OCI-LY7 (cell line): ENCODE results near the gene PXDC1. TPM values are rescaled to one million over a fixed set of nuclear protein-coding genes. Genes with fewer than 3 reads are reported as not detected.

Experiments
- BruUV-seq: library from RNA; stranded (reverse); fragments of 400-500 nt; replicated peaks from 2 replicates; lab custom pipeline; 2021; lab: Mats Ljungman, UMichigan
- CTCF ChIA-PET: fragments of 300-600 bp; sonication (Branson Sonifier 250); formaldehyde crosslinking; loops from one replicate; lab custom pipeline; 2022; ENCODE audit warnings: antibody characterized with exemption; ENCODE audit not compliant: unreplicated experiment; lab: Charles Lee
- POLR2A ChIA-PET: fragments of 300-600 bp; sonication (Branson Sonifier 250); formaldehyde crosslinking; loops from one replicate; lab custom pipeline; 2022; ENCODE audit warnings: antibody characterized with exemption; lab: Charles Lee
- DNase-seq: peaks from one replicate; pipeline ENCODE4 v3.0.0-alpha.2; 2015; ENCODE audit warnings: low spot score
- H2AFZ ChIP-seq: fragments of 200-600 bp; sonication (generic), shearing (Covaris generic); 2 replicates; pipeline ENCODE4 v1.6.1; 2014; ENCODE audit warnings: mild to moderate bottlenecking, antibody characterized with exemption, low read length, moderate library complexity
- H3K27ac ChIP-seq: fragments of 200-600 bp; sonication (generic); 2 replicates; pipeline ENCODE4 v1.5.1; 2014; ENCODE audit warnings: mixed run types, low read depth, mild to moderate bottlenecking, moderate library complexity, low read length, inconsistent platforms; ENCODE audit not compliant: poor library complexity, severe bottlenecking
- H3K36me3 ChIP-seq: fragments of 200-600 bp; sonication (generic); 2 replicates; pipeline ENCODE4 v1.6.1; 2014; ENCODE audit warnings: mild to moderate bottlenecking, antibody characterized with exemption, low read length, moderate library complexity, mixed read lengths; ENCODE audit not compliant: insufficient read depth
- H3K4me1 ChIP-seq: fragments of 200-600 bp; sonication (generic); 2 replicates; pipeline ENCODE4 v1.5.1; 2014; ENCODE audit warnings: mild to moderate bottlenecking, low read length; ENCODE audit not compliant: insufficient read depth, poor library complexity, severe bottlenecking
- H3K4me2 ChIP-seq: fragments of 200-600 bp; sonication (generic); 2 replicates; pipeline ENCODE4 v1.6.1; 2014; ENCODE audit warnings: mild to moderate bottlenecking, low read length
- H3K4me3 ChIP-seq: fragments of 200-600 bp; sonication (generic); 2 replicates; pipeline ENCODE4 v1.5.1; 2014; ENCODE audit warnings: mild to moderate bottlenecking, low read depth, low read length; ENCODE audit not compliant: poor library complexity, severe bottlenecking
- H3K79me2 ChIP-seq: fragments of 200-600 bp; sonication (generic); 2 replicates; pipeline ENCODE4 v1.6.1; 2016; ENCODE audit warnings: low read depth, mild to moderate bottlenecking, low read length, moderate library complexity, mixed read lengths; ENCODE audit not compliant: insufficient read depth
- H3K9me2 ChIP-seq: fragments of 200-600 bp; sonication (generic); 2 replicates; pipeline ENCODE4 v1.6.1; 2016; ENCODE audit warnings: mild to moderate bottlenecking, low read length, mixed read lengths; ENCODE audit not compliant: insufficient read depth
- H3K9me3 ChIP-seq: fragments of 200-600 bp; sonication (generic); 2 replicates; pipeline ENCODE4 v1.6.1; 2014; ENCODE audit warnings: mild to moderate bottlenecking, mixed run types, low read length, mixed read lengths
- H4K20me1 ChIP-seq: fragments of 200-600 bp; sonication (generic); 2 replicates; pipeline ENCODE4 v1.6.1; 2014; ENCODE audit warnings: mild to moderate bottlenecking, antibody characterized with exemption, low read length, moderate library complexity, mixed read lengths; ENCODE audit not compliant: insufficient read depth
- EZH2phosphoT487 ChIP-seq: fragments of 200-600 bp; sonication (generic); IDR thresholded peaks from 2 replicates; pipeline ENCODE4 v1.6.1; 2018; ENCODE audit warnings: low read depth, borderline replicate concordance, mild to moderate bottlenecking, mixed run types, antibody characterized with exemption, low read length, moderate library complexity, mixed read lengths
- intact Hi-C: fragments of 100-400 bp; cut with micrococcal nuclease; formaldehyde crosslinking; loops from one replicate; pipeline ENCODE4 v1.10.0; 2022; ENCODE audit not compliant: unreplicated experiment
- total RNA-seq, 2 experiments: library from RNA; depleted of rRNA in 1 of 2; stranded (reverse); fragments of >200 nt in 1 of 2; shearing (Covaris generic) in 1 of 2; gene quantifications; 2 replicates each; pipeline ENCODE4 v1.2.3, GENCODE V29; 2014 to 2022
- TF ChIP-seq, protein P1 (sequence below): fragments of 200-600 bp; sonication (generic); conservative IDR thresholded peaks from 2 replicates; pipeline ENCODE4 v1.5.1; 2014; ENCODE audit warnings: mild to moderate bottlenecking, antibody characterized with exemption, low read length, moderate library complexity, mixed read lengths

The PXDC1 gene
- total RNA-seq, 2 experiments from 2014 or later: not detected

DNA sequence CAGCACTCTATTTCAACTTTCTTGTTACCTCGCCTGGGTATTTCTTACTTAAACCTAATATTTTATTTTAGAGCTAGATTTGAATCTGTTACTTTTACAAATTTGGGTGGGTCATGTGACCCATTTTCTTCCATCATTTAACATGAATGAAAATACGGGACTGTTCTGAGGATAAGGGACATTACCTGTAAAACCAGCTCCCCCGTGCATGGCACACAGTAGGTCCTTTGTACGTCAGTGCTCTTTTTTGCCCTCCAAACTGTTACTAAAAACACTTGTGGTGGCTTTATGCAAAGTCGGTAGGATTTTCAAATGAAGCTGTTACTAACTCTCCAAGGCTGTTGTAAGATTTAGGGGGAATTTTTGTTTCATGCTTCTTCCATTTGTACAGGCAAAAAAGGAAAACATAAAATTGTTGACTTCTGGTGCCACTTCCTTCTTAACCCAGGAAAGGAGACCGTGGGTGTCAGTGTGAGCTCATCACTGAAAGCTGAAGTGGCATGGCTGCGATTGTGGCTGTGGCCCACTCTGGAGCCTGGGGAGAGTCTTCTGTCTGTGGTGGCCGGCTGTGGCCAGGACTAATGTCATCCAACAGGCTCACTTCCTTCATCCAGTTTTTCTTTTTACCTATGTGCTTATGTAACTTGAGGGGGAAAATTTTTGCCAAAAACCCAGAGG is 40.2 kb upstream of the PXDC1 start:
- intact Hi-C loops: no loop called here
- H3K36me3 ChIP-seq: no peaks in the 10 kb centered on the region
- no peak overlapping the region for H3K4me2 ChIP-seq
- H3K9me2 ChIP-seq: no peaks in the 10 kb centered on the region
- no peak for TF ChIP-seq EZH2phosphoT487
- TF ChIP-seq, protein P1, sequence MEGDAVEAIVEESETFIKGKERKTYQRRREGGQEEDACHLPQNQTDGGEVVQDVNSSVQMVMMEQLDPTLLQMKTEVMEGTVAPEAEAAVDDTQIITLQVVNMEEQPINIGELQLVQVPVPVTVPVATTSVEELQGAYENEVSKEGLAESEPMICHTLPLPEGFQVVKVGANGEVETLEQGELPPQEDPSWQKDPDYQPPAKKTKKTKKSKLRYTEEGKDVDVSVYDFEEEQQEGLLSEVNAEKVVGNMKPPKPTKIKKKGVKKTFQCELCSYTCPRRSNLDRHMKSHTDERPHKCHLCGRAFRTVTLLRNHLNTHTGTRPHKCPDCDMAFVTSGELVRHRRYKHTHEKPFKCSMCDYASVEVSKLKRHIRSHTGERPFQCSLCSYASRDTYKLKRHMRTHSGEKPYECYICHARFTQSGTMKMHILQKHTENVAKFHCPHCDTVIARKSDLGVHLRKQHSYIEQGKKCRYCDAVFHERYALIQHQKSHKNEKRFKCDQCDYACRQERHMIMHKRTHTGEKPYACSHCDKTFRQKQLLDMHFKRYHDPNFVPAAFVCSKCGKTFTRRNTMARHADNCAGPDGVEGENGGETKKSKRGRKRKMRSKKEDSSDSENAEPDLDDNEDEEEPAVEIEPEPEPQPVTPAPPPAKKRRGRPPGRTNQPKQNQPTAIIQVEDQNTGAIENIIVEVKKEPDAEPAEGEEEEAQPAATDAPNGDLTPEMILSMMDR: no peak
- DNase-seq: no peak
- no peaks in the 10 kb centered on the region for H4K20me1 ChIP-seq
- no peaks in the 10 kb centered on the region for H3K4me1 ChIP-seq
- CTCF ChIA-PET: no interaction called here
- no peaks in the 10 kb centered on the region for H3K79me2 ChIP-seq
- H3K27ac ChIP-seq: no peak overlapping the region
- no peak overlapping the region for H2AFZ ChIP-seq
- POLR2A ChIA-PET: interaction anchor here (0.5 kb wide), 1 partner anchor 384 kb away, joined by 3 read pairs; no protein-coding TSS in a partner anchor
- no TSS peak for BruUV-seq
- H3K4me3 ChIP-seq: no peak overlapping the region
- H3K9me3 ChIP-seq: no peaks in the 10 kb centered on the region

DNA sequence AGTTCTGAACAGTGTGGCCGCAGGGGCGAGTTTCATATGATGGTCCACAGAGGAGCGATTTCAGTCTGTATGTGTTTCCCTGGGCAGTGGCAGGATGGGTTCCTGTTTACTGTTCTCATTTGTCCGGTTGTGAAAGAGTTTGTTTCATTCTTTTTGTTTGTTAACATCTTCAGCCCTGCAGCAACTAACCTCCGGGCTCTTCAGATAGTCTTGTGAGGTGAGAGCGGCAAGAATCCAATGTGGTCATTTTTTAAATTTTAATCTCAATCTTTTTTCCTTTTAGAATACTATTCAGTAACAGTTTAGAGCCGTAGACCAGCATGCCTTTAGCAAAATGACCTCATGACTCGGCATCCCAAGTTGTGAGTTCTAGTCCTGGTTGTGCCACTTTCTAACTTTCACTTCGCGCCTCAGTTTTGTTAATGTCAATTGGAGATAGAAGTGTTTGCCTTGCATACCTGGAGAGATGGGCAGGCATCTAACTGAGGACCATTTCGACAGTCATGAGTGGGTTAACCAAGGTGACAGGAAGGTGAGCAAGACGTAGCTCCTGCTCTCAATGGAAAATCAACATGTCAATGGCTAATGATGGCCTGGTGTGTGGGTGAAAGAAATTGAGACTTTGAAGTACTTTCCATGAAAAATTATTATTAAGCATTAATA is 38.5 kb upstream of the PXDC1 start:
- no peaks in the 10 kb centered on the region for H3K9me3 ChIP-seq
- no peak overlapping the region for H3K4me2 ChIP-seq
- intact Hi-C loops: no loop called here
- H3K36me3 ChIP-seq: no peaks in the 10 kb centered on the region
- no peak overlapping the region for H3K27ac ChIP-seq
- ChIA-PET POLR2A (interaction anchor here (0.6 kb wide), 1 partner anchor 43 kb away, joined by 4 read pairs; no protein-coding TSS in a partner anchor), CTCF (no interaction called here)
- no peak overlapping the region for H2AFZ ChIP-seq
- no peaks in the 10 kb centered on the region for H3K4me1 ChIP-seq
- H4K20me1 ChIP-seq: no peaks in the 10 kb centered on the region
- TF ChIP-seq, protein P1: no peak
- no peak for TF ChIP-seq EZH2phosphoT487
- BruUV-seq: no TSS peak
- H3K9me2 ChIP-seq: no peaks in the 10 kb centered on the region
- no peaks in the 10 kb centered on the region for H3K79me2 ChIP-seq
- H3K4me3 ChIP-seq: no peak overlapping the region
- DNase-seq: no peak
